Measurements from ENCODE around the gene BCL11A. TPM values are rescaled to one million over a fixed set of nuclear protein-coding genes. Genes with fewer than 3 reads are reported as not detected.
A peak's percentile ranks its signal among the peaks of the same experiment; 100 is the strongest.

BCL11A gene
- total RNA-seq, 1 donor from 2014 or later = 6.7 TPM

DNA sequence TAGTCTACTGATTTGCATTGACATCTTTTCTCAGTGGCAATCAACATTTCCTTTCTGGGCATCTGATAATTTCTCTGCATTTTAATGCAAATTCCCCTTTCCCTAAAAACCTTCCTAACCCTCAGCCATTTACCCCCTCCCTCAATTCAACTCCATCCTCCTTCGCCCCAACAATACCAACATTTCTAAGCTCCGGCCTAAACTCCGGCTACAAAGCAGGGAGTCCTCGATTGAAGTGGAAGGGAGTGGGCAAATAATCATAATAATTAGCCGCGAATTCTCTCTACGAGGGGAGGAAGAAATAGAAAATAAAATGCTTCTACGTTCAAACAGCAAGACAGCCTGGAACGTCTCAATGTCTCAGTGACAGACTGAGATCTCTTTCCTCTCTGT is 4.6 kb downstream of the BCL11A start:
- Histone ChIP-seq H3K4me3 (ENCODE audit: low read depth, low read length) (peak overlapping the region; percentile 72), H3K27me3 (ENCODE audit: control insufficient read depth, insufficient read depth, low read length) (no peaks in the 10 kb centered on the region), H3K36me3 (ENCODE audit: control insufficient read depth, insufficient read depth, low read length) (peaks cover 3% of the 10 kb centered on the region)
- no peak for DNase-seq (ENCODE audit: low read depth)
- TF ChIP-seq, protein P1, sequence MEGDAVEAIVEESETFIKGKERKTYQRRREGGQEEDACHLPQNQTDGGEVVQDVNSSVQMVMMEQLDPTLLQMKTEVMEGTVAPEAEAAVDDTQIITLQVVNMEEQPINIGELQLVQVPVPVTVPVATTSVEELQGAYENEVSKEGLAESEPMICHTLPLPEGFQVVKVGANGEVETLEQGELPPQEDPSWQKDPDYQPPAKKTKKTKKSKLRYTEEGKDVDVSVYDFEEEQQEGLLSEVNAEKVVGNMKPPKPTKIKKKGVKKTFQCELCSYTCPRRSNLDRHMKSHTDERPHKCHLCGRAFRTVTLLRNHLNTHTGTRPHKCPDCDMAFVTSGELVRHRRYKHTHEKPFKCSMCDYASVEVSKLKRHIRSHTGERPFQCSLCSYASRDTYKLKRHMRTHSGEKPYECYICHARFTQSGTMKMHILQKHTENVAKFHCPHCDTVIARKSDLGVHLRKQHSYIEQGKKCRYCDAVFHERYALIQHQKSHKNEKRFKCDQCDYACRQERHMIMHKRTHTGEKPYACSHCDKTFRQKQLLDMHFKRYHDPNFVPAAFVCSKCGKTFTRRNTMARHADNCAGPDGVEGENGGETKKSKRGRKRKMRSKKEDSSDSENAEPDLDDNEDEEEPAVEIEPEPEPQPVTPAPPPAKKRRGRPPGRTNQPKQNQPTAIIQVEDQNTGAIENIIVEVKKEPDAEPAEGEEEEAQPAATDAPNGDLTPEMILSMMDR (IDR thresholded peaks at IDR 0.05; ENCODE audit: insufficient read depth, low read length, poor library complexity, severe bottlenecking) = no peak

DNA sequence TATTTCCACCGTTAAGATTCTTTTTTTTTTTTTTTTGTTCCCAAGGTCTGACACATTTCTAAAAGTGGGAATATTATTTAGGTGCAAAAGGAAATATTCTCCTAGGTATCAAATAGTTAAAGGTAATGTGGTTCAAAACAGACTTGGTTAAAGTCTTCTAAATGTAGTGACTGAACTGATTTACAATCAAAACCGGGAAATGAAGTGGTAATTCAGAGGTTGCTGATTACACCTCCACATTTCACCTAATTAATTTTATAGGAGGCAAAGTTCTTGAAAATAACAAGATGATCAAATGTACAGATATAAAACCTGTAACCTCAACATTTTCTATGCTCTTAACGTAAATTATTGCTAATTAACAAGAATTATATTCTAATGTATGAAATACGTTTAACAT is 5.1 kb downstream of the BCL11A start:
- Histone ChIP-seq H3K4me3 (ENCODE audit: low read depth, low read length) (no peak overlapping the region), H3K36me3 (ENCODE audit: control insufficient read depth, insufficient read depth, low read length) (peaks cover 3% of the 10 kb centered on the region), H3K27me3 (ENCODE audit: control insufficient read depth, insufficient read depth, low read length) (no peaks in the 10 kb centered on the region)
- TF ChIP-seq, protein P1 (IDR thresholded peaks at IDR 0.05; ENCODE audit: insufficient read depth, low read length, poor library complexity, severe bottlenecking) = no peak
- no peak for DNase-seq (ENCODE audit: low read depth)

DNA sequence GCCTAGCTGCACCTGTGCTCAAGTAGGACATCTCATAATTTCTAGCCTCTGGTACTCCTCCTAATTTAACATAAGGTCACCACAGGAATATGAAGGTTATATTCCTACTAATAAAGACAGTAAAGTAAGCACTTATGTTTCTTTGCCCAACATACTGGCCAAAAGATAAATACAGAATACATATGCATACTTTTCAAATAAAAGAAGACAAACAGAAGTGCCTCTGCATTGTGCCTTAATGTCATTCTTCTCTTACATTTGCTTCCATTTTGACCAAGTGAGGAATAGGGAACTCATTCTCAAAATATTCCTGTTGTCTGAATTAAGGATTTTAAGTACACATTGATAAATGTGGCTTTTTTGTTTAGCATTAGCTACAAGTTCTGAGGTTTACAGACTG is 5.6 kb downstream of the BCL11A start:
- H3K27me3 ChIP-seq (ENCODE audit: control insufficient read depth, insufficient read depth, low read length) = no peaks in the 10 kb centered on the region
- no peak for DNase-seq (ENCODE audit: low read depth)
- H3K4me3 ChIP-seq (ENCODE audit: low read depth, low read length) = no peak overlapping the region
- TF ChIP-seq, protein P1 (IDR thresholded peaks at IDR 0.05; ENCODE audit: insufficient read depth, low read length, poor library complexity, severe bottlenecking) = no peak
- peaks cover 3% of the 10 kb centered on the region for H3K36me3 ChIP-seq (ENCODE audit: control insufficient read depth, insufficient read depth, low read length)

DNA sequence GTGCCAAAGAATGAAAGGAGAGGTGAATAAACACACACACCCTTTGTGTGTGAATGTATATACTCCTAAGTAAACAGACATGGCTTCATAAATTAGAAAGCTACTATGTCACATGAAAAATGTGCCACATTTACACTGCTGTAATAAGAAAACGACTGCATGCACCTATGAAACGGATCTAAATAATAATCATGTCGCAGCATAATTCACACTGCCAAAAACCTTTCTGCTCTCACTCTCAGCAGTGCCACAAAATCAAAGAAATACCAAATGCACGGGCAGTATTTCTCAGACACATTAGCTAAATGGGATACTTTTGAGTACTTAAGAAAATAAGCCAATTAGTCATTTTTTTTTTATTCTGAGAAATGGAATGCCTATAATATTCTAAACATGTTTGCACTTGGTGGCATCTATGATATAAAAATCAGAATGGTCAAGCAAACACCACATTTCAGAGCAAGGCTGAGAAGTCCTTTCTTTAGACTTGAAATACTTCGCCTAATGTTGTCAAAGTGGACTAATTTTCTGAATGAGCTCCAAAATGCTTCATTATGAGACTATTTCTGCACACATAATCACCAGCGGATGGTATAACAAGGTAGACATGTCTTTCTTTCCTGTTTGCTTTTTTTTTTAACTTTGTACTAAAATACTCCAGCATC is 6.6 kb downstream of the BCL11A start:
- no peak overlapping the region for H3K4me3 ChIP-seq (ENCODE audit: low read depth, low read length)
- TF ChIP-seq, protein P1 (IDR thresholded peaks at IDR 0.05; ENCODE audit: insufficient read depth, low read length, poor library complexity, severe bottlenecking) = no peak
- H3K36me3 ChIP-seq (ENCODE audit: control insufficient read depth, insufficient read depth, low read length) = peaks cover 3% of the 10 kb centered on the region
- no peaks in the 10 kb centered on the region for H3K27me3 ChIP-seq (ENCODE audit: control insufficient read depth, insufficient read depth, low read length)
- no peak for DNase-seq (ENCODE audit: low read depth)

DNA sequence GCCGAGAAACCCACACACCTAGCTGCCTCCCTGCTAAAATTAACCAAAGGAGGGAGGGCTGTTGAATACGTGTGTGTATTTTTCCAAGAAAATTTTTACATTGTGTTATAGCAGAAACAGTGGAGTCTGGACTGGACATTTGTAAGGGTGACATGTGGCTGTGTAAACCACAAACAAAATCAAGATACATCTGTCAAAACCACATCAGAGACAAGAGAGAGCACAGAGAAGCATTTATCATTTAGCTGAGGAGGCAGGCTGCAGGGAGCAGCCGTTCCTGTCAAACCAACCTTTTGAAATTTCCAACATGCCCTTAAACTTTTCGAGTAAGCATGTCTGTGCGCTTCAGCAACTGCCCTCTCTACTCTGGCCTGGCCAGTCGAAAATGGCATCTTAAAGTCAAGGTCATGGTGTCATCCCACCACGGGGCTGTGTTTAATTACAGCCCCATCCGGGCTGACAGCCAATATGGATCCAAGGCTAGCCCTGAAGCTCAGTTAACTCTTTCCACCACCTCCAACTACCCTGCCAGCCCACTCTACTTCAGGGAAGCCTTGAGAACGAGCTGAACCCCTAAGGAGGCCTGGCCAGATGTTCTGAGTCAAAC is 8.4 kb downstream of the BCL11A start:
- Histone ChIP-seq H3K36me3 (ENCODE audit: control insufficient read depth, insufficient read depth, low read length) (peaks cover 3% of the 10 kb centered on the region), H3K27me3 (ENCODE audit: control insufficient read depth, insufficient read depth, low read length) (no peaks in the 10 kb centered on the region), H3K4me3 (ENCODE audit: low read depth, low read length) (no peak overlapping the region)
- no peak for DNase-seq (ENCODE audit: low read depth)
- TF ChIP-seq, protein P1 (IDR thresholded peaks at IDR 0.05; ENCODE audit: insufficient read depth, low read length, poor library complexity, severe bottlenecking) = no peak

DNA sequence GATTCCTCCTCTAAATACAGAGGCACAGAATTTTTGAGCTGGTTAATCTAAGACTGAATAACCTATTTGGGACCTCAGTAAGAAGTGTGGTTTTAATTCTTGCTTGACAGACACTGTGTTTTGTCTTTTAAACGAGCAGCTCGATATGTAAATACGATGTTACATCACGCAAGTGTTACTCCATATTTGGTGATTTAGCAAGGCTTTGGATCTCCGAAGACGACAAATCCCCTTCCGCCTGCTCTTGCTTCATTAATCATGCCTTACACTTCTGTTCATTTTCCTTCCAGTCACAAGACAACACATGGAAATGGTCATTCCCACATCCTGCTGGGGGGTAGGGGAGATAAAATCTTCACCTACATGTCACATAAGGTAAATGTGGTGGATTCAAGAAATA is 9.4 kb downstream of the BCL11A start:
- DNase-seq (ENCODE audit: low read depth) = no peak
- Histone ChIP-seq H3K27me3 (ENCODE audit: control insufficient read depth, insufficient read depth, low read length) (no peaks in the 10 kb centered on the region), H3K4me3 (ENCODE audit: low read depth, low read length) (no peak overlapping the region), H3K36me3 (ENCODE audit: control insufficient read depth, insufficient read depth, low read length) (peaks cover 3% of the 10 kb centered on the region)
- TF ChIP-seq, protein P1 (IDR thresholded peaks at IDR 0.05; ENCODE audit: insufficient read depth, low read length, poor library complexity, severe bottlenecking) = no peak

Measured in kidney epithelial cell (primary cell).